Stimulated activated CD8-positive, alpha-beta memory T cell treated with anti-CD3 and anti-CD28 coated beads, Interleukin-2, amount 100 ng/mL, for 48 hours (primary cell): ENCODE results near the gene ZSCAN12.
"Not testable (repeated sequence)": the region's sequence is repeated elsewhere in the genome, so short reads cannot be mapped to it uniquely, and the experiment has no call there.

Experiments used
- DNase-seq, 2 donors: peaks; one replicate each; pipeline ENCODE4 v3.0.0-alpha.2; 2020; ENCODE audit warnings: low read depth in 2 of 2

Gene ZSCAN12

DNA sequence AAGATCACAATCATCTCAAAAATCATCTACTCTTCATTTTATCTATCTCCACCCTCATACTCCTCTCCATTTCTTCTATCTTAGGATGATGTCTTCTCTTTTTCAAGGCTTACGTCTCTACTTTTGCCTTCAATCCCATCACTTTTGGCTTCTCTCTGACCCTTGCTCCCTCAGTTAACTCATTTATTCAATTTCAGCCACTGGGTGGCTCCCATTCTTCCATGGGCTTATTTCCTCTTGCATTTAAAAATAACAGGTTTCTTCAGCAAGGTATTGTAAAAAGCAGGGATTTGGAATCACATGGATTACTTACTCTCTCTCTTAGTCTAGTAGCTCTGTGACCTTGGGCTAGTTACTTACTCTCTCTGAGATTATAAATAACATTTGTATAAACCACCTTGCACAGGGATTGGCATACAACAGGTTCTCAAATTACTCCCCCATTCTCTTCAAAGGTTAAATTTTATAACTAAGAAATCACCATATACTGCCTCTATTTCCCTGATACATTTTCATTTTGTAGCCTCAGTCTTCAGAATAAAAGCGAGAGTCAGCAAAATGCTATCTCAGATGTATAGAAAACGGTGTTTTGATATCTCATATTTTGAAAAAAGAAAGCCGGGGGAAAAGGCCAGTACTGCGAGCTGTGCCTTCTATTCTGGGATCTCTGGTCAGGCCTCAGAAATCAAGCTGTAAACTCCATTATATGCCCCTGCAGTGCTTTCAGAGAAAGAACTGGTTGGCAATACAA is 5.5 kb downstream of the ZSCAN12 start:
- DNase-seq, result no peak

DNA sequence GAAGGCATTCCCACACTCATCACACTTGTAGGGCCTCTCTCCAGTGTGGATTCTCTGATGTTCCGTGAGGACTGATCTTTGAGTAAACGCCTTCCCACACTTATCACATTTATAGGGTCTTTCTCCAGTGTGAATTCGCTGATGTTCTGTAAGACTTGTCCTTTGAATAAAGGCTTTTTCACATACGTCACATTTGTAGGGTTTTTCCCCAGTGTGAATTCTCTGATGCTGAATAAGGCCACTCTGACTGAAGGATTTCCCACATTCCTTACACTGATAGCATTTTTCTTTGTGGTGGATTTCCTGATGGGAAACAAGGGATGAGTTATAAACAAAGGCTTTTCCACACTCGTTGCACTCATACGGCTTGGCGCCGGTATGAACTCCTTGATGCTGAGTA is 8.9 kb downstream of the ZSCAN12 start:
- DNase-seq, result no peak

DNA sequence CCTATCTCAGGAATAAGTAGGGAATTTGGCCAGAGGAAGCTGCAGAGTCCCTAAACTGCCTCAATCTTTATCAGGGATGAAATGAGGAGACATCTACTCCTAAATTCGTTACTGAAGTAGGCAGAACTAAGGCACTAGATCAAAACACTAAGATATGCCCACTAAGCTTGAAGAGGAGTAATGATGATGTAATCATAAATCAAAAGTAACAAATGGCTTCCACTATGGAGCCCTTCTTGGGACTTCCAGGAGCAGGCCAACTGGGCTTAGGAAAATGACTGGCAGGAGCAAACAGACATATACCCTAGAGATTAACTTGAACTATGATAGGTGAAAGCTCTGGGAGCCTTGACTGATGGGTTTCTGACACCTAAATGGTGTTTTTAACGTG is 15.4 kb downstream of the ZSCAN12 start:
- DNase-seq, result no peak

DNA sequence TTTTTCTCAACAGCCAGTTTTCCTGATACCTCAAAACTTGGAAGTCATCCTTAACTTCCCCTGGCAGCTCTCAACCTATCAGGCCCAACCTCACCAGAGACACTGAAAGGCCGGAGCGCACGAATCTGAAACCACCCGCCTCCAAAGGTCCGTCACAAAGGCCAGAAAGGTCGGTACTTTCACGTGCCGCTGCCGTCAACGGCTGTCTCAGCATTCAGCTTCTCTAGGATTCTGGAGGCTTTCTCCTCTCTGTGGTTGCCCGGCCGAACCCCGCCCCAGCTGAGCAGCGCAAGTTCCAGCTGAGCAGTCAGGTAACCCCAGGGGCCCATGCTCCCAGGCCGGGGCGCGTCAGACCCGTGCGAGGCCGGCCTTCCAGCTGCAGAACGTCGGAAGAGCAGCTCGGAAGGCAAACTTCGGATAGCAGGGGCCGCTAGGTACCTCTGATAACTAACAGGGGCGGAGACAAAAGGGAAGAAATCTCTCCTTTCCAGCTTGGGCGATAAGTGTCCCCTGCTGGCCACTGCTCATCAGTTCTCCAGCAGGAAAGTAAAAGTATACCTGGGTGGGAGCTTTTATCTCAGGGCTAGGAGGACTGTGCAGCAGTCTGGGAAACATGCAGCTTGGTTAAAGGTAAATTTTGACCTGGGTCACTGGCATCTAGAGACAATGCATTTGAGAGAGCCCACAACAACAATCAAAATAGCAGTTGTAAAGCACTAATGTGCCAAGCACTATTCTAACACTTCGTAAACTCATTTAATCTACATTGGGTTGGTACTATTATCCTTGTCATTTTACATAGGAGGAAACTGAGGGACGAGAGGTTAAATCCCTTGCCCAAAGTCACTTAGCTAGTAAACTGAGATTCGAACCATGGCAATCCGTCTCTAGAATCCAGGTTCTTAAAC is 16.1 kb downstream of the ZSCAN12 start:
- DNase-seq, result peak in 1 of 2 donors; percentile 19

DNA sequence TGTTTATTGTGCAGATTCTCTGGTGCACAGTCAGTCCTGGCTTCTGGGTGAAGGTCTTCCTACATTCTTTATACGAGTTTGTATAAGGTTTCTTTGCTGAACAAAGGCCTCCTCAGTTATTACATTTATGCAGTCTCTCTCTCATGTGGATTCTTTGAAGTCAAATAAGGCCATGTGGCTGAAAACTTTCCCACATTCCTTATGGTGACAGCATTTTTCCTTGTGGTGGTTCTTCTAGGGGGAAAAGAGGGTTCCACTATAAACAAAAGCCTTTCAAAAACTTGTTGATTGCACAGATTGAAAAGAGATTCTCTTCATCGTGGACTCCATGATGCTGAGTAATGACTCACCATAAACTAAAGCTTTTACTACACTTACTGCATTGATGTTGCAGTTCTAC is 19.2 kb downstream of the ZSCAN12 start:
- DNase-seq, result no peak

DNA sequence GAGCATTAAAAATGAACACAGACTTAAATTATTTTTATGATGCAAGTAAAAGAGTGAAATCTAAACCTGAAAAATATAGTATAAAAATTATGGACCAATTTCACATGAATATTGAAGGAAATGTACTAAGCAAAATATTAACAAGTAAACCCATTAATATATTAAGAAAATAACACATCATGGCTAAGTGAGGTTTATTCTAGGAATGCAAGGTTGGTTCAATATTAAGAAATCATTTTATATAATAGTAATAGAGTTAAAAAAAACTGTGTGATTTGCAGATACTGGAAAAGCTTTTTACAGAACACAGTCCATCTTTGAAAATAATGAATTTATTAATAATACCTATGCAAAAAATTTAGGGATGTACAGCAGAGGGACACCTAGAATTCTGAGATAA is 20.9 kb downstream of the ZSCAN12 start:
- DNase-seq, result no peak

DNA sequence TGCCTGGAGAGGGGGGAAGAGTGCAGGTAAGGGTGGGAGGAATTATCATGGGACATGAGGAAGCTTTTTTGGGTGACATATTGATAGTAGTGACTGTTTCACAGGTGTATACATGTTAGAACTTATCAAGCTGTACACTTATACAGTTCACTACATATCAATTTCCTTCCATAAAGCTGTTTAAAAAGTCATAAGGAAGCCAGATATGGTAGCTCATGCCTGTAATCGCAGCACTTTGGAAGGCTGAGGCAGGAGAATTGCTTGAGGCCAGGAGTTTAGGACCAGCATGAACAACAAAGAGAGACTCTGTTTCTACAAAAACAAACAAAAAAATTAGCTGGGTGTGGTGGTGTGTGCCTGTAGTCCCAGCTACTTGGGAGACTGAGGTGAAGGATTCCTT is 21.7 kb downstream of the ZSCAN12 start:
- no peak for DNase-seq

DNA sequence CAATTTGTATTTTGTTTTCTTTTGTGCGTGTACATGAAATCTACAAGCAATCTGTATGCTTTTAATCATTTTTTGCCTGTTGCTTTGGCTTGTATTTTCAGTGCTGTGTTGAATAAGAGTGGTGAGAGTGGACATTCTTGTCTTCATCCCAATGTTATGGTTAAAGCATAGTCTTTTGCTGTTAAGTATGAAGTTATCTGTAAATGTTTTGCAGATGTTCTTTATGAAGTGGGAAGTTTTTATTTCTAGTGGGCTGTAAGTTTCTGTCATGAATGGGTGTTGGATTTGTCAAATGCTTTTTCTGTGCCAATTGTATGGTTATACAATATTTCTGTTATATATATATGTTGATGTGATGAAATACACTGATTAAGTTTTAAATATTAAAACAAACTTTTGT is 25.6 kb downstream of the ZSCAN12 start:
- no peak for DNase-seq

DNA sequence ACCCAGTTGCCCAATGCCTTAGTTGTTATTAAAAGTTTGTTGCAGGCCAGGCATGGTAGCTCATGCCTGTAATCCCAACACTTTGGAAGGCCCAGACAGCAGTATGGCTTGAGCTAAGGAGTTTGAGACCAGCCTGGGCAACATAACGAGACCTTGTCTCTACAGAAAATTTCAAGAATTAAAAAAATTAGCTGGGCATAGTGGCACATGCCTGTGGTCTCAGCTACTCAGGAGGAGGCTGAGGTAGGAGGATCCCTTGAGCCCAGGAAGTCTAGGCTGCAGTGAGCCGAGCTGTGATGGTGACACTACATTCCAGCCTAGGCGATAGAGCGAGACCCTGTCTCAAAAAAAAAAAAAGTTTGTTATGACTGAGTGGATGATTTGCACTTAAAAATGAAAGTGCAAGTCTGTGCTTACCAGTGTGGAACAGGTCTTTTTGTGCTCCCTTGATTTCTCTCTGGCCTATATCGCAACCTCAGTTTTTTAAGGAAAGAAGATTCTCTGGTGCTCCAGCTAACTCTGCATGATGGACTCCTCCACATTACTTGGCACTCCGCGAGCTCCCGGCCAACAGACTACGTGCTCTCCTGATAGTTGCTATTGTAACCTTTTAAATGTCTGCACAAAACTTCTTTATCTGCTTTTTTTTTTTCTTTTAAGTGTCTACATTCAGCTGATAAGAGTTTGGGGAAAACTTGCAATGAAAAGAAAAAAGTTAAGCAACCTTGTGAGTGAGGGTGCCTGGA is 27.7 kb downstream of the ZSCAN12 start:
- no peak for DNase-seq

DNA sequence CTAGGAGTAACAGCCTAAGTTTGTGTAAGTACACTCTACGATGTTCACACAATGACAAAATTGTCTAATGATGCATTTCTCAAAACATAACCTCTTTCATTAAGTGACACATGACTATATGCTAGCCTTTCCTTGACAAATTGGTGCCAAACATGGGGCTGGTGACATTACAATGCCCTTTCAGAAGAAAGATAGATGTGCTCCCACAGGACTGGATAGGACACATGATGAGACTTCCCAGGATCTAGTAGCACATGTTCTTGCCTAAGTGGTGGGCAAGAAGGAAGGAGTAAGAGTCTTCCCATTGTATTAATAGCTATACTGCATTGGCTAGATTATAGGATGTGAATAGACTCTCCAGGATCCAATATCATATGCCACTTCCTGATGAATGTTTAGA is 28.3 kb downstream of the ZSCAN12 start:
- no peak for DNase-seq

DNA sequence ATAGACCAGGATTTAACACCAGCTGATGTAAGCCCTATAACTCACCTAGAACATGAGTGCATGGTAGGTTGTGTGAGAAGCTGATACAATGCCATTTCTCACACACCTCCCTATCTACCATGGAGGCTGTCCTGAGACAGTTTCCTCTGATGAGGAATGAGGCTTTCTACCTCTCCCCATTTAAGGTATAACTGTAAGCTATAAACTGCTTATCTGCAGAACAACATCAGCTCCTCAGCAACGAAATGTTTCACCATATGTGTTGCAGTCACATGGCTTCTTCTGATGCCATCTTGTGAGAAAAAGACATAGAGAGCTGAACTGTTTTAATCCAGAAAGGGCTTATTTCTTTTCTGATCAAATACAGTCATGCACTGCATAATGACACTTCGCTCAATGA is 29.1 kb downstream of the ZSCAN12 start:
- no peak for DNase-seq

DNA sequence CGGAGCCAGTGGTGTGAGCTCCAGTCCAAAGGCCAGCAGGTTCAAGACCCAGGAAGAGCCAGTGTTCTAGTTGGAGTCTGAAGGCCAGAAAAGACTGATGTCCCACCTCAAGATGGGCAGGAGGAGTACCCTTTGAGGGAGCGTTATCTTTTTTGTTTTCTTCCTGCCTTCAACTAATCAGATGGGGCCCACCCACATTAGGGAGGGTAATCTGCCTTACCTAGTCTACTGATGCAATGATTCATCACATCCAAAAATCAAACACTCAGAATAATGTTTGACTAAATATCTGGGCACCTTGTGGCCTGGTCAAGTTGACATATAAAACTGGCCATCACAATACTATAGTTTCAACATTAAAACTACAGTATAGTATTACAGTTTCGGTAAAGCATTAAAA is 30.1 kb downstream of the ZSCAN12 start:
- DNase-seq, result no peak

DNA sequence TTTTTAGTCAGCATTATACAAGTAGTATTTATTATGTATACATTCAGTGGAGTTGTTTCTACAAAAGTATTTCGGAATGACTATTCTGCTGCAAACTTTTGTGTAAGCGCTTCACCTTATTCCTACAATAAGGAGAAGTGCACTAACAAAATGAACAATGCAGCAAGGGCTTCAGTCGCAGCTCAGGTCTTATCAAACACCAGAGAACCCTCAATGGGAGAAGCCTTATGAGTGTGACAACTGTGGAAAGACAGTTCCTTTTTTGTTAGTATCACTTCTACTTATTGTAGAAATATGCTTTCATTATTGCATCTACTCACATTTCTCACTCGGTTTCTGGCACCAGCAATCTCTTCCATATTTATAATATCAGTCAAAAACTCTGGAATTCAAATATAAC is 31.0 kb downstream of the ZSCAN12 start:
- DNase-seq, result no peak

DNA sequence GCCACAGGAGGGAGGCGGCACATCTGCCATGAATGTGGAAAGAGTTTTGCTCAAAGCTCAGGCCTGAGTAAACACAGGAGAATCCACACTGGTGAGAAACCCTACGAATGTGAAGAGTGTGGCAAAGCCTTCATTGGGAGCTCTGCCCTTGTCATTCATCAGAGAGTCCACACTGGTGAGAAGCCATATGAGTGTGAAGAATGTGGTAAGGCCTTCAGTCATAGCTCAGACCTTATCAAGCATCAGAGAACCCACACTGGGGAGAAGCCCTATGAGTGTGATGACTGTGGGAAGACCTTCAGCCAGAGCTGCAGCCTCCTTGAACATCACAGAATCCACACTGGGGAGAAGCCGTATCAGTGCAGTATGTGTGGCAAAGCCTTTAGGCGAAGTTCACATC is 34.0 kb downstream of the ZSCAN12 start:
- not testable (repeated sequence) for DNase-seq

DNA sequence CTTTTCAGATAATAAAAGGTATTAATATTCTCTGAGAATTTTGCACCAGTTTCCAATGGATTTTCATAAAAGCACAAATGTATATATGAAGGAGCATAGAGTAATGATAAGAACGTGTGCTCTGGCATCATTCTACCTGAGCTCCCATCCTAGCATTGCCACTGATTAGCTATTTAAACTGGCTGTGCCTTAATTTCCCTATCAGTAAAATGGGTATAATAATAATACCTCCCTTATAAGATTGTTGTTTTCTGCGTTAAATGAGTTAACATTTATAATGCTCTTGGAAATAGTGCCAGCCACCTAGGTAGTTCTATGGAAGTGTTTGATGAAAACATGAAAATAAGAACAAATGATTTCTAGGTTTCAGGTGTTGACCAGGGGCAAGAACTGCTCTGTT is 38.6 kb downstream of the ZSCAN12 start:
- no peak for DNase-seq

DNA sequence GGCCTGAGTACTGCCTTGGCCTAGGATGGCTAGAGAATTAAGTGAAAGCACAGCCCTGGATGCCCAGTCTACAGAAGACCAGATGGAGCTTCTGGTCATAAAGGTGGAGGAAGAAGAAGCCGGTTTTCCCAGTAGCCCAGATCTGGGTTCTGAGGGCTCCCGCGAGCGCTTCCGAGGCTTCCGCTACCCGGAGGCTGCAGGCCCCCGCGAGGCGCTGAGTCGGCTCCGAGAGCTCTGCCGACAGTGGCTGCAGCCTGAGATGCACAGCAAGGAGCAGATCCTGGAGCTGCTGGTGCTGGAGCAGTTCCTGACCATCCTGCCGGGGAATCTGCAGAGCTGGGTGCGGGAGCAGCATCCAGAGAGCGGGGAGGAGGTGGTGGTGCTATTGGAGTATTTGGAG is 40.0 kb downstream of the ZSCAN12 start:
- not testable (repeated sequence) for DNase-seq

DNA sequence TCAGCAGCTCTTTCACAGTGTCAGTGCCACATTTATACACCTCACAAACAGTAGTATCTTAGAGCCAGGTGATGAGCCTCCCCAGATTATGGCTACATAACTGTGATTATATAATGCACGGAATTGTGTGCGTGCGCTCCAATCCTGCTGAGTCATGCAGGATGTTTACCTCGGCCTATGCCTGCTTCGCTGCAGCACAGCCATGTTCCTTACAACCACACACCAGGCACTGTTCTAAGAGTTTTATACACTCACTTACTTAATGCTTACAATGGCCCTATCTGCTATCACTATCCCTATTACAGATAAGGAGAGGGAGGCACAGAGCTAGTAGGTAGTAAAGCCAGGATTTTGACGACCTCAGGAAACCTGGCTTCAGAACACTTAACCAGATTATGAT is 42.5 kb downstream of the ZSCAN12 start:
- no peak for DNase-seq

DNA sequence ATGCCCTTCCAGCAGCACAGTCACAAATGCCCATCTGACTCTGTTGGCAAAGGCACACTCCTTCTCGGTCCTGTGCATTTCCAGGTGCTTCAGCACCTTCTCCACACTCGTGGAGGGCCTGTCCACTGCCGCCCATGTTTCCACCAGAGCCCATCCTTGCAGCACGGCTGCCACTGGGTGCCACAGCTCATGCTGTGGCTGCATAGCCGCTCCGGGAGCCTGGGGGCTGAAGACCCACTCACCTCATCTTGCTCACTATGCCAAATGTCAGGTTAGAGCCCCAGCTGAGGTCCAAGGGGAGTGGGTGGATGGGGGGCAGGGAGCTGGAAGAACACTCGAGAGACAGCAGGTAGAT is 42.9 kb downstream of the ZSCAN12 start:
- no peak for DNase-seq

DNA sequence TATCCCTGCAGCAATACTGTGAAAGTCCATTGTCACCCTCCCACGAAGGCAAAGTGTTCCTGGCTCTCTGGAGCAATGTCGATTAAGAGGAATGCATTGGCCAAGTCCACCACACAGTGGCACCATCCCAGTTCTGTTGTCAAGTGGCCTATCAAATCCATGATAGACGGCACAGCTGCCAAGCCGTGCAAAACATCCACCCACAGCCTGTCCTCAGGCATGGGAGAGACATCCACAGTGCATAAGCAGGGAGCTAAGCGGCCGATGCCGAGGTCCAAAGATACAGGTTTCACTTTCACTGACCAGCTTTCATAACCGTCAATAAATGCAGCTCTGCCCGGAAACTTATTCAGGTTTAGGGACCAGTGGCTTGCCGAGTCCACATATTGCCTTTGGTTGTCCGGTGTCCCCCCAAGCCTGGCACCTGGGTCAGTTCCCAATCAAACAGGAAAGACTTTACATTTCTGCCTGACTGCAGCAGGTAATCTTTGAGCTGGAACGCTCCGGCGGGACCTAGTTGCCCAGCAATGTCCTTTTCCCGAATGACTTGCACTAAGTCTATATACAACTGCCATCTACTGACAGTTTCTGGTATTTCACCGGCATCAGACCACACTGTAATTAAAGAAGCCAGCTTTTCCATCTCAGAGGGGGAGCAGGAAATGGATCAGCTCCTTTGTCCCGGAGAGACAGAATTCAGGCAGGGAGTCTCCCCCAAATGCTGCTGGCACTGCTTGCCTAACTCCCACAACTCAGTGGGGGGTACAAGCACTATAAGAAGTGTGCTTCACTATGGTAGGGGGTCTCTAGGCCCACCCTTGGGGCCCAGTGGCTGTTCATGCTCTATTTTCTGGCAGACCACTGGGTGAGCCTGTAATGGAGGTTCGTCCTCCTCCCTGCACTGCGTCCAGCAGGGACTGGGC is 43.5 kb downstream of the ZSCAN12 start:
- peak; percentile 17 for DNase-seq

DNA sequence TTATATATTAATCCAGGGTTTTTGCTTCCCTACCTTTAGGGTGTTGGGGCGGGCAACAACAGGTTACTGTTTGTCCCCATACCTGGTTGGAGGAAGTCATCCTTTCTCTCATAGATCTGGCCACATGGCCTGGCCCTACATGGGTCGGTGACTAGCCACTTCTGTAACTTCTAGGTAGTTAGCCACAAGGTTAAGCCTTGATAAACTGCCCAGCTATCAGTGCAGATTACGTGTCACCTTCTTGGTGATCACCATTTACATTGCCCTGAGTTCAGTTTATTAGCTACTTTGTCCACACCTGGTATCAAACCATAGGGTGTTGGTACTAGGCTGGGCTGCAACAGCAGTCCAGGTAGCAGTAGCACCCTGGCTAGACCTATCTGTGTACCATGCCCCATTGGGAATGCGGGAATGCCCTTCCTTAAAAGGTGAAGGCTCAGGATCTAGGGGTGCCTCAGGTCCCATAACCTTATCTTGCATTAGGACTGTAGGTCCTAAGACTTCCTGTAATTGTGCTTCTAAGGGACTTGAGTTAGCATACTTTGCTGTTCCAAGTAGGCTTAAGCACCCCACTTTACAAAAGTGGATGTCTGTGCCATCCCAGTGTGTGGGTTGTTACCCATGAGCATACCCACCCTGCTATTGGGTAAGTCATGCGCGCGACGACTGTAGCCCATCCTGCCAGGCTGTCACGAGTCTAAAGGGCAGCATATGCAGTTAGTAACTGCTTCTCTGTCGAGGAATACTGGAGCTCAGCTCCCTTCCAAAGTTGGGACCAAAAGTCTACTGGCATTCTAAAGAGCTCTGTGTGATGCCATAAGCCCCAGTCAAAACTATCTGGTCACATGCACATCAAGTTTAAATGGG is 44.6 kb downstream of the ZSCAN12 start:
- no peak for DNase-seq
